ENCODE measurements around the gene CCDC69.

DNA sequence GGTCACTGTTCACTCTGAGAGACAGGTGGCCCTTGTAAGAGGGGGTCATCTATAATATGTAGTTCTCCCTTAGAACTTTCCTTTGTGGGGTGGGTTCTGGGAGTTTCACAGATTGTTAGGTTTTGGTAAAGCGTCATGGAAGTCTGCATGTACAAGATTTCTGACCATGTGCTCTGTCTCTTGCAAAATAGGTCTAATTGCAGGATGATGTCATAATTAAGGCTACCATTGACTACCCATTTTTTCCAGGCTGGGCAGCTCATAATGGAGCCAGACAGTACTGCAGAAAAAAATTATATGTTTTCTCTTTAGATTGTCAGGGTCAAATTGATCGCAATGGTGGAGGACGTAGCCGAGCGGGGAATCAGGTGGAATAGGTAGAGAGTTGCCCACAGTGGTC, 25.4 kb upstream of the CCDC69 start:
- TF ChIP-seq POLR2A (IDR thresholded peaks at IDR 0.05; ENCODE audit: low read length) (no peak), GATA1 (IDR thresholded peaks at IDR 0.05; ENCODE audit: low read depth, low read length) (no peak)

Measured in erythroblast (primary cell).